Neural progenitor cell (in vitro differentiated cells): ENCODE results near the gene CPA1. TPM values are rescaled to one million over a fixed set of nuclear protein-coding genes. Genes with fewer than 3 reads are reported as not detected.

ENCODE experiments used
- DNase-seq: peaks from one replicate; pipeline ENCODE4 v3.0.0-alpha.2; 2016; ENCODE audit warnings: low spot score
- H2AFZ ChIP-seq: fragments of 200-600 bp; sonication (generic); replicated peaks from 2 replicates; pipeline ENCODE4 v1.6.1; 2016; ENCODE audit warnings: antibody characterized with exemption
- H3F3A ChIP-seq: fragments of 200-600 bp; sonication (generic); 2 replicates; pipeline ENCODE4 v1.6.1; 2016; ENCODE audit warnings: antibody characterized with exemption, low read depth
- H3K27ac ChIP-seq: fragments of 200-600 bp; sonication (generic); 2 replicates; pipeline ENCODE4 v1.5.1; 2016; ENCODE audit warnings: mild to moderate bottlenecking
- H3K27me3 ChIP-seq: fragments of 200-600 bp; sonication (generic); 2 replicates; pipeline ENCODE4 v1.6.1; 2016; ENCODE audit warnings: mild to moderate bottlenecking, moderate library complexity
- H3K36me3 ChIP-seq: fragments of 200-600 bp; sonication (generic); 2 replicates; pipeline ENCODE4 v1.5.1; 2016
- H3K4me1 ChIP-seq: fragments of 200-600 bp; sonication (generic); 2 replicates; pipeline ENCODE4 v1.6.1; 2016; ENCODE audit warnings: mixed run types
- H3K4me2 ChIP-seq: fragments of 200-600 bp; sonication (generic); 2 replicates; pipeline ENCODE4 v1.6.1; 2016
- H3K4me3 ChIP-seq: fragments of 200-600 bp; sonication (generic); 2 replicates; pipeline ENCODE4 v1.5.1; 2016
- H3K79me2 ChIP-seq: fragments of 200-600 bp; sonication (generic); 2 replicates; pipeline ENCODE4 v1.6.1; 2016; ENCODE audit warnings: low read depth
- H3K9ac ChIP-seq: fragments of 200-600 bp; sonication (generic); 2 replicates; pipeline ENCODE4 v1.6.1; 2016
- H3K9me3 ChIP-seq: fragments of 200-600 bp; sonication (generic); 2 replicates; pipeline ENCODE4 v1.5.1; 2016; ENCODE audit warnings: low read depth
- H4K20me1 ChIP-seq: fragments of 200-600 bp; sonication (generic); 2 replicates; pipeline ENCODE4 v1.6.1; 2016; ENCODE audit warnings: low read depth
- H3K27ac Mint-ChIP-seq: 3 replicates; pipeline ENCODE4 v1.8.0; 2021; ENCODE audit warnings: mixed read lengths
- H3K27me3 Mint-ChIP-seq: 2 replicates; pipeline ENCODE4 v1.8.0; 2022; ENCODE audit warnings: low read depth, mild to moderate bottlenecking, inconsistent platforms, moderate library complexity, mixed read lengths; ENCODE audit not compliant: insufficient read depth
- H3K36me3 Mint-ChIP-seq: 3 replicates; pipeline ENCODE4 v1.8.0; 2021; ENCODE audit warnings: mixed read lengths
- H3K4me1 Mint-ChIP-seq: 3 replicates; pipeline ENCODE4 v1.8.0; 2021; ENCODE audit warnings: mixed read lengths
- H3K4me3 Mint-ChIP-seq: 3 replicates; pipeline ENCODE4 v1.8.0; 2021; ENCODE audit warnings: mild to moderate bottlenecking, moderate library complexity, mixed read lengths
- H3K9me3 Mint-ChIP-seq: 3 replicates; pipeline ENCODE4 v1.8.0; 2020; ENCODE audit warnings: mixed read lengths
- EZH2 ChIP-seq: fragments of 200-600 bp; sonication (generic); IDR thresholded peaks from 2 replicates; pipeline ENCODE4 v1.6.1; 2017; ENCODE audit warnings: antibody characterized with exemption, mild to moderate bottlenecking, moderate library complexity
- EZH2phosphoT487 ChIP-seq: fragments of 200-600 bp; sonication (generic); IDR thresholded peaks from 2 replicates; pipeline ENCODE4 v1.6.1; 2017; ENCODE audit warnings: antibody characterized with exemption
- total RNA-seq: library from RNA; depleted of rRNA; stranded (reverse); fragments of >200 nt; gene quantifications from 2 replicates; pipeline ENCODE4 v1.2.3, GENCODE V29; 2015; ENCODE audit warnings: low replicate concordance
- TF ChIP-seq, protein P1 (sequence below): fragments of 200-600 bp; sonication (generic); IDR thresholded peaks from 2 replicates; pipeline ENCODE4 v1.5.1; 2017; ENCODE audit warnings: antibody characterized with exemption, mild to moderate bottlenecking

CPA1 gene
- total RNA-seq, 1 donor from 2014 or later: not detected

DNA sequence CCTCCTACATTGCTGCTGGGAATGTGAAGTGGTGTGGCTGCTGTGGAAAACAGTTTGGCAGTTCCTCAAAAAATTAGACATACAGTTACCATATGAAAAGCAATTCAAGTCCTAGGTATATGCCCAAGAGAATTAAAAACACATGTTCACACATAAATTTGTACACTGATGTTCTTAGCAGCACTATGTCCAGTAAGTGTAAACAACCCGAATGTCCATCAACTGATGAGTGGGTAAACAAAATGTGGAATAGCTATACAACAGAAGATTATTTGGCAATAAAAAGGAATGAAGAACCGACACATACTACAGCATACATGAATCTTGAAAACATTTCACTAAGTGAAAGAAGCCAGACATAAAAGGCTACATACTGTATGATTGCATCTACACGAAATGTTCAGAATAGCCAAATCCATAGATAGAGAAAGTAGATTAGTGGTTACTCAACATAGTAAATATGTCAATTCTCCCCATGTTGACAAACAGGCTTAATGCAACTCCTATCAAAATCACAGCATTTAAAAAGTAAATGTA lies 43.3 kb downstream of the CPA1 start:
- no peaks in the 10 kb centered on the region for H3K36me3 ChIP-seq
- Mint-ChIP-seq H3K9me3 (no peaks in the 10 kb centered on the region), H3K4me1 (peaks cover 27% of the 10 kb centered on the region), H3K4me3 (no peak overlapping the region), H3K27ac (no peak overlapping the region), H3K27me3 (peaks cover 3% of the 10 kb centered on the region), H3K36me3 (peaks cover 4% of the 10 kb centered on the region)
- no peak overlapping the region for H3K9ac ChIP-seq
- TF ChIP-seq, protein P1, sequence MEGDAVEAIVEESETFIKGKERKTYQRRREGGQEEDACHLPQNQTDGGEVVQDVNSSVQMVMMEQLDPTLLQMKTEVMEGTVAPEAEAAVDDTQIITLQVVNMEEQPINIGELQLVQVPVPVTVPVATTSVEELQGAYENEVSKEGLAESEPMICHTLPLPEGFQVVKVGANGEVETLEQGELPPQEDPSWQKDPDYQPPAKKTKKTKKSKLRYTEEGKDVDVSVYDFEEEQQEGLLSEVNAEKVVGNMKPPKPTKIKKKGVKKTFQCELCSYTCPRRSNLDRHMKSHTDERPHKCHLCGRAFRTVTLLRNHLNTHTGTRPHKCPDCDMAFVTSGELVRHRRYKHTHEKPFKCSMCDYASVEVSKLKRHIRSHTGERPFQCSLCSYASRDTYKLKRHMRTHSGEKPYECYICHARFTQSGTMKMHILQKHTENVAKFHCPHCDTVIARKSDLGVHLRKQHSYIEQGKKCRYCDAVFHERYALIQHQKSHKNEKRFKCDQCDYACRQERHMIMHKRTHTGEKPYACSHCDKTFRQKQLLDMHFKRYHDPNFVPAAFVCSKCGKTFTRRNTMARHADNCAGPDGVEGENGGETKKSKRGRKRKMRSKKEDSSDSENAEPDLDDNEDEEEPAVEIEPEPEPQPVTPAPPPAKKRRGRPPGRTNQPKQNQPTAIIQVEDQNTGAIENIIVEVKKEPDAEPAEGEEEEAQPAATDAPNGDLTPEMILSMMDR: no peak
- no peak for TF ChIP-seq EZH2phosphoT487
- no peaks in the 10 kb centered on the region for H3K9me3 ChIP-seq
- no peak overlapping the region for H2AFZ ChIP-seq
- H3K27me3 ChIP-seq: no peaks in the 10 kb centered on the region
- H4K20me1 ChIP-seq: no peaks in the 10 kb centered on the region
- no peak overlapping the region for H3K4me2 ChIP-seq
- H3K4me1 ChIP-seq: peaks cover 32% of the 10 kb centered on the region
- DNase-seq: no peak
- no peak overlapping the region for H3K4me3 ChIP-seq
- peaks cover 4% of the 10 kb centered on the region for H3F3A ChIP-seq
- no peaks in the 10 kb centered on the region for H3K79me2 ChIP-seq
- no peak overlapping the region for H3K27ac ChIP-seq

DNA sequence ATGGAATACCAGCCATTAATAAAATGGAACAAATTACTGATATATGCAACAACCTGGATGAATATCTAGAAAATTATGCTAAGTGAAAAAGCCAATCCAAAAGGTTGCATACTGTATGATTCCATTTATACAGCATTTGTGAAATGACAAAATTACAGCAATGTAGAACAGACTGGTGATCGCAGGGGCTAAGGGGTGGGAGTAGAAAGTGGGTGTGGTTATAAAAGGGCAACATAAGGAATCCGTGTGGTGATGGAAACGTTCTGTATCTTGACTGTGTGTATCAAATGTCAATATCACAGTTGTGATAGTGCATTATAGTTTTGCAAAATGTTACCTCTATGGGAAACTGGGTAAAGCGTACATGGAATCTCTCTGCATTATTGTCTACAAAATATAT lies 45.5 kb downstream of the CPA1 start:
- Histone ChIP-seq H4K20me1 (no peaks in the 10 kb centered on the region), H3K27ac (no peak overlapping the region), H3K27me3 (no peaks in the 10 kb centered on the region), H3K4me1 (peaks cover 27% of the 10 kb centered on the region), H3K36me3 (no peaks in the 10 kb centered on the region), H2AFZ (no peak overlapping the region), H3F3A (peaks cover 4% of the 10 kb centered on the region), H3K4me2 (no peak overlapping the region), H3K79me2 (no peaks in the 10 kb centered on the region), H3K9ac (no peak overlapping the region), H3K4me3 (no peak overlapping the region), H3K9me3 (no peaks in the 10 kb centered on the region)
- Mint-ChIP-seq H3K9me3 (no peaks in the 10 kb centered on the region), H3K4me3 (no peak overlapping the region), H3K27ac (no peak overlapping the region), H3K4me1 (peaks cover 19% of the 10 kb centered on the region), H3K36me3 (peaks cover 8% of the 10 kb centered on the region), H3K27me3 (no peaks in the 10 kb centered on the region)
- TF ChIP-seq, protein P1: no peak
- TF ChIP-seq EZH2 (no peak), EZH2phosphoT487 (no peak)
- no peak for DNase-seq

DNA sequence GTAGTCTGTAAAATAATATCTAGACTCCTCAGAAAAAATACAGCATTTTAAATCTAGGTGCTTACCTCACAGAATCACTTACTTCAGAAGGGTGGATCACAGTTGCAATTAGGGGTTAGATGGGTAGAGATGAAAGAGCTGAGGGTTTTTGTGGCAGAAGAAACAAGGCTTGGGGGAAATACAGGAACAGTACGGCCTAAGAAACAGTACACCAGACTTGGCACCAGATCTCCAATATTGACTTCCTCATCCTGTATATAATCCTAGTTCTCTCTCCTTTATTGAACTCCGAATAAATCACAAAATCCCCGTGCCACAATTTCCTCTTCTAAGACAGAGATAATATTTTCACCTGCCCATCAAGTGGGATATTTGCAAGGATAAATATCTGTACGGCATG lies 46.3 kb downstream of the CPA1 start:
- Mint-ChIP-seq H3K4me3 (no peak overlapping the region), H3K27ac (no peak overlapping the region), H3K4me1 (peaks cover 12% of the 10 kb centered on the region), H3K9me3 (no peaks in the 10 kb centered on the region), H3K36me3 (peaks cover 8% of the 10 kb centered on the region), H3K27me3 (no peaks in the 10 kb centered on the region)
- Histone ChIP-seq H3K4me3 (no peak overlapping the region), H3F3A (peaks cover under 1% of the 10 kb centered on the region), H3K9ac (no peak overlapping the region), H3K27me3 (no peaks in the 10 kb centered on the region), H3K79me2 (no peaks in the 10 kb centered on the region), H3K36me3 (no peaks in the 10 kb centered on the region), H2AFZ (no peak overlapping the region), H3K4me2 (no peak overlapping the region), H3K27ac (no peak overlapping the region), H3K9me3 (no peaks in the 10 kb centered on the region), H4K20me1 (no peaks in the 10 kb centered on the region), H3K4me1 (peaks cover 26% of the 10 kb centered on the region)
- no peak for DNase-seq
- TF ChIP-seq EZH2: no peak
- TF ChIP-seq, protein P1: no peak
